A204.1 (cell line): ENCODE measurements around the gene CD180.

Experiments
- FAIRE-seq: peaks from 2 replicates; lab custom pipeline; 2012; peaks lifted over from hg19 to GRCh38; lab: Jason Lieb, UNC

CD180 gene

DNA sequence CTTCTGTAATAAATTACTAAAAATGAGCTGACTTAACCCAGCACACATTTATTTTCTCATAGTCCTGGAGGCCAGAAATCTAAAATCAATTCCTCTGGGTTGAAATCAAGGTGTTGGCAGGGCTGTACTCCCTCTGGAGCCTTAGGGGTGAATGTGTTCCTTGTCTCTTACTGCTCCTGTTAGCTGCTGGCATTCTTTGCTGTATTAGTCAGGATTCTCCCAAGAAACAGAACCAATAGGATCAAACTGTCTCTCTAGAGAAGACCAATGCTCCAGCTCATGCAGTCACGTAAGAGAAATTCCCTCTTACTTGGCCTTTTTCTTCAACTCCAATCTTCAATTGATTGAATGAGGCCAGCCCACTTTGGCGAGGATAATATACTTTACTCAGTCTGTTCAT lies 15.3 kb upstream of the CD180 start:
- no peak for FAIRE-seq

DNA sequence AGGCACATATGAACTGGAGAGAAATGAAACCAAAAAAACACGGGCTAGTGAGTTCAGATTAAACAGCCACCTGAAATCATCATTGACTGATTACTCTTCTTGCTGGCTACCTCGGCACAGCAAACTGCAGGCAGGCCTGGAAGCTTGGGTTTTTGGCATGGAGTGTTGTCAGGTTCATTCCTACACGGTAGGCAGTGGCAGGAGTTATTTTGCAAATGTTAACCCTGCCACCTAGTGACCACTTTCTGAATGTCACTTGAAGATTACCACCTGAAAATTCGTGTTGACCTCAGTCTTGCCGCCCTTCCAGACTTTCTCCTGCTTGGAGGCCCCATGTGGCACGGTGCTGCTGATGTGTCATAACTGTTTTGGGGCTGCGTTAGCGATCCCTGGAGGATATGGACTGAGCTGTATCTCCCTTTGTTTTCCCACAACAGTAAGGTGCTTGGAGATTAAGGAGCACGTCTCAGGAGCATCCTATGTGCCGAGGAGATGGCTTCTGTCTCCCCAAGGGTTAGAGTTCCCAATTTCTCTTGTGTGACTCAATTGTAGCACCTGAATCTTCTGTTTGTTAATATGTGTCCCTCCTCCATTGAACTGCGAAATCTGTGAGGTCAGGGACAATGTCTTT lies 12.7 kb upstream of the CD180 start:
- FAIRE-seq: no peak

DNA sequence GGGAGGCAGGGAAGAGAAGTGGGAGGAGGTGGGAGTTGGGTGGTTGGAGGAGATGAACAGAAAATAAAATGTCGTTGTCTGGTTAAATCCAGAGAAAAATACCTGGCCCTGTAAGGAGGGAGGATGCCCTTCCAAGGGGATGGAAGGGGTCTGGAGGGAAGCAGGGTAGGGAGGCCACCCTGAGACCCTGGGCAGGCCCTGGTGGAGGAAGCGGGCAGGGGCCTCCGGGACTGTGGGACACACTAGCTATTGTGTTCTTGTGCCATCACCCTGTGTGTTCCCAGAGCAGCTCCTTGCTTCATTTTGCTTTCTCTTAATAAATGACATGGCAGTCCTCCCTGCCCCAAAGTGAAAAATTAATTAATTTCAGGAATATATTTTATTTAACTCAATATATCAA lies 11.8 kb upstream of the CD180 start:
- FAIRE-seq: no peak

DNA sequence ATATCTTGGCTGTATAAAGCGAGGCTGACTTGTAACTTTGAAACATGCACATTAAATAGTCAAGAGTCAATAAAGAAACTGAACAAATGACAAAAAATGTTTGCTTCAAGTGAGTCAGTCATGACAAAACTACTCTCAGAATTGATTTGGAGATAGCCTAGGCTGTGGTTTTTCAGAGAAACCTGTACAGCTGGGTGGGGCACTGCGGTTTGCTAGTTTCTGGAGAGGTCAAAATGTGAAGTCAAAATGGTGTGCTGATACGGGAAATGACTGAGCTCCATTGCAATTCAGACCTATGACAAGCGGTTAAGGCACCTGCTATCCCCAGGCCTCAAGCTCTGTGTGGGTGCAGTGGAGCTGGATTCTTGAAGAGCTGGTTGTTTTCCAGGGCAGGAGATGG lies 10.3 kb upstream of the CD180 start:
- no peak for FAIRE-seq

DNA sequence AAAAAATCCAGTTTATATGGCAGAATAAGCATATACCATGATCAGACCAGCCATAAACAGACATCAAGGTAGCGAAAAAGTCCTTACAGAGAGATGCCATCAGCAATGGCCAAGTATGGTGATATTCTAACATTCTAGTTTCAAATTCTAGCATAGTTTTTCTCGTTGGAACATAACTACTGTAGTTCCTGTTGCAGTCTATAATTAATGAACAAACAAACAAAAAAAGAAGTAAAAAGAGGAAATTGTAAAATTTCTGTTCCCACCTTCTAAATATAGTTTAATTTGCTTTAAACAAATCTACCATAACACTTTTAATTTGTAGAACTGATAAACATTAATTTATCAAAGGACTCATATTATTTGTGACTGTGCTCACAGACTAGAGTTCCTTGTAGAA lies 9.9 kb upstream of the CD180 start:
- FAIRE-seq: no peak

DNA sequence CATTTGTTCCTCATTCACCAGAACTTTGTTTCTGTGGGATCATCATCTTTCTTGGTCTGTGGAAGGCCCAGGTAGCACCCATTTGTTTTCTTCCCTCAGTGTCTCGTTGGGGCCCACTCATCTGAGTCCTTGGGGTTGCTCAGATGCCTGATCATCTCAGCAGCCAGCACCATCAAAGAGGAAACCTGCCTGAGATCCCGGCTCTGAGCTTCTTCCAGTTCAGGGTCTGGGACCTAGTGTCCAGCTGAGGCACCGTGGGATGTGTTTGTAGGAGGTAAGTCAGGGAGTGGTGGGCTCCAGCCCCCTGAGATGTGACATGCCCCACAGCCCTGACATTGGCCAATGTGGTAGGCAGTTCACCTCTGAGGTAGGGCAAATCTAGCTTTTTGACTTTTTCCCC lies 9.4 kb upstream of the CD180 start:
- no peak for FAIRE-seq

DNA sequence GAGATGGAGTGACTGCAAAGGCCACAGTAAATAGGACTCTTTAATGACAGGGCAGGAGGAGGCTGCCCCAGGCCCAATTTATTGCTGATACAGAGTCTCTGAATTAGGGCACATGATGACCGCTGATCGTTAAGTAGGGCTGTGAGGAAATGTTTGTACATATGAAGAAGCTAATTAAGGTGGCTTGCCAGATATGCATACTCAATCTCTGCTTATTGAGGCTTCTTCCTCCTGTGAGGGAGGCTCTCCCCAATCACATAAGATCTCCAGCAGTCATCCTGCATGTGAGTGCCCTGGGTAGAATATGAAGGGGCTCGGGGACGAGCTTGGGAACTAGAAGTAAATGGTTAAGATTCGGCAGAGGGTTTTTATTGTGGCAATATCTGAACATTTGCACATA lies 8.2 kb upstream of the CD180 start:
- no peak for FAIRE-seq

DNA sequence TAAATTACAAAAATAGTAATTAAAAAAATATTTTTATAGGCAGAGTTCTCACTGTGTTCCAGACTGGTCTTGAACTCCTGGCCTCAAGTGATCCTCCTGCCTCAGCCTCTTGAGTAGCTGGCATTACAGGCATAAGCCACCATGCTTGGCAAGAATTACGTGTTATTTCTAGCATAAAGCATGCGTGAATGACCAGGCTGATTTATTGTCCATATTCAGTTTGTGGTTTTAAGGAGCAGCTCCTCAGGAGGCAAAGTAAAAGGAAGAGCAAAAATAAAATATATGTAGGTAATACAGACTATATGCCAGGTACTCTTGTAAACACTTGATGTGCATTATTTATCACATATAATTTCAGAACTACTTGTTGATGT lies 7.1 kb upstream of the CD180 start:
- FAIRE-seq: no peak

DNA sequence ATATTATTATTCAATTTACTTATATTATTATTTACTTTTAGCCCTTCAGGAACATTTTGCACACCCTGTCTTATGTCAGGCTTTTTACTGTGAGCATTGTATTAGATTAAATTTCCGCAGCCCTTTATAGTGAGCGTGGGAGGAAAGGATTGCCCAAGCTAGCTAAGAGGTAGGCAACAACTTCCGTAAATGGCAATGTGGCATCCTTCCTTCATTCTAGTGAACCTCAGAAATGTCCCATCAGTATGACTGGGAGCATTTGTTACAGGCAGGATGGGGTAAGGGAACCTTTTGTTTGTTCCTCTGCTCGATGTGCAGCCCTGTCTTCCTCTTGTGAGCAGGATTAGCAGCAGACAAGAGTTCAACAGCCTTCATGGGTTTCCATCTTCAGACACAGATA lies 6.2 kb upstream of the CD180 start:
- no peak for FAIRE-seq

DNA sequence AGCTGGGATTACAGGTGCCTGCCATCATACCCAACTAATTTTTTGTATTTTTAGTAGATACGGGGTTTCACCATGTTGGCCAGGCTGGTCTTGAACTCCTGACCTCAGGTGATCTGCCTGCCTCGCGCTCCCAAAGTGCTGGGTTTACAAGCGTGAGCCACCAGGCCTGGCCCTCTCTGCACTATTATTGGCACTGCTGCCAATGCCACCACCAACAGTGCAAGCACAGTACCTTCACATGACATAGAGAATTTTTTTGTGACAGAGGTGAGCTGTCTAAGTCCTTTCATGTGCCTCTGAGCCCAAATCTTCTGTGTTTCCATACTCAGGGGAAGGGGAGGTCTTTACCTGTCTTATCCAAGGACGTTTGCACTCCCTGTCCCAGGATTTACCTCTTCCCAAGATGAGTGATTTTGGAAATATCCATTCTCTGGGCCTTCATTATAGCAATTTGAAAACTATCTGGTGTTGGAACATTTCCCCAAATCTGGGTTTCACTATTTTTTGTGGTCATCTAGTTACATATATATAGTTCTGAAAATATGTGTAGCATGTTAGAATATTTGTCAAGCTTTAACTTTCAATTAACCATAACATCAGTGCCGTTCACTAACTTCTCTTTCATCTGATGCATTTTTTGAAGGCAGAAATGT lies 5.4 kb upstream of the CD180 start:
- no peak for FAIRE-seq

DNA sequence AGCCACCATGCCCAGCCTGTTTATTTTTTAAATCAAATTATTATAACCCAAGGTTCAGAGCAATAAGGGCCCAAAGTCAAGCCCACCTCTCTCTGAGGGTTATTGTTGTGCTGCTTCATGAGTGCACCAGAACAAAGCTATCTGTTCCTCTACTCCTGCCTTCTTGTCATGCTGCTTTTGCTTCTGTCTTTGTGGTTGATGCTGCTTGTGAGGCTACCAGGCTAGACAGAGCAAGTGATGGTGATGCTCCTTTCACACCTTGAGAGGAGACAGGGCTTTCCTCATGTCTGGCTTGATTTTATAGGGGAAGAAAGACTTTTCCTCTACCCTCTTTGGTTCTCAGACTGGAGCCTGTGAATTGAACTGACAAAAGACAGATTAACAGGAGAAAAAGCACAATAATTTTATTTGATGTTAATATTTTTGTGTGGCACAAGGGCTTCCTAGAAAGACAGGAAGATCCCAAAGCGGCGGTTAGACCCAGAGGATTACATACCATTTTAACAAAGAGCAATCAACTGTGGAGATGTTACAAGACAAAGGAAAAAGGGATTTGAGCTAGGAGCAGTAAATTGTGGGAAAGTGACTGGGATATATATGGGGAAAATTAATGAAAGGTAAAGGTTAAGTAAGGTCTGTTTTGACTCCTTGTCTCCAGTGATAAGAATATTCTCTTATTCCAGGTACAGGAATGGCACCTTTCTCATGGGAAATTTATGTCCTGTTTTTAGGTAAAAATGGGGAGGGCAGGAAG lies 4.4 kb upstream of the CD180 start:
- FAIRE-seq: no peak

DNA sequence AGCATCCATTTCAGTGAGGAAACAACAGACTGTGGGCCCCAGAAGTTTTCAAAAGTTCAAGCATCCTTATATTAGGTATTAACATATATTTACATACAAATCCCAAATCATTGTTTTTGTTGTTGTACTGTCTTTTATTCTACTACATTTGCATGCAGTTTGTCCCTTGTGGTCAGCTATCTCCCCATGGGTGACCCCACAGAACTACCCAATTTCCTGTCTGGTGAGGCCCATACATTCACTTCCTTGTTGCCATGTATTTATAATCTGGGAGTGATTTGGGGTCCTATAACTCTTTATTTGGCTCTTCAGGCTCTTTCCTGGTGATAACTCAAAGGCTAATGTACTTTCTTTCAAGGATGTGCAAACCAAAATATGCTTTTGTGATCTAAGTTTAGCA lies 3.3 kb upstream of the CD180 start:
- no peak for FAIRE-seq

DNA sequence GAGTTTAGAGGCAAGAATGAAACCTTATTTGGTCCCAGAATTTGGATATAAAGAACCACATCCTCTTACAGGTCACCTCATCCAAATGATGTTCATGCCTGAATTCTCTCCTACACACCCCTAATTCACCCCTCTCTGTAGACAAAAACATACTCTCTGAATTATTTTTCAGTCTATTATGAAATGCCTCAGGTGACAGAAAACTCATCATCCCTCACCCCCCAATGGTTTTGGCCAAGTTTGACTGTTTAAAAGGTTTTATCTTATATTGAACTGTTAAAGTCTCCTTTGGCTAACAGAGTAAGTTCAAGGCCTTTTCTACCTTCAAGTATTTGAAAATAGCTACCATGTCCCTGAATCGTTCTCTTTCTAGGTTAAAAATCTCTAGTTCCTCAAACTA lies 2.3 kb upstream of the CD180 start:
- FAIRE-seq: no peak

DNA sequence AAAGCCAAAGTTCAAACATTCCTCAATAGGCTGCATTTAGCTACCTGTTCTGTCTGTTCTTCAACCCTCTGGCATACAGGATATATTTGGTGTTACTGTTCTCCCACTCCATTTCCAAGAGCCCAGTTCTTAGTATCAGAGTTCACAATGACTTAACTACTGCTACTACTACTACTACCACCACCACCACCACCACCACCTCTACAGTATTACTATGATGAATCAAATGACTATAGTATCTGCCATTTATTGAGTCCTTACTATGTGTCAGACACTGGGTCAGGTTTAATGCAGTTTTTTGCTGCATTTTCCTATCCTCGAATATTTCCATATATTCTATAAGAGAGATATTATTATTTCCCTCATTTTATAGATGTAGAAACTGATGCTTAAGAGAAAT lies 937 bp upstream of the CD180 start:
- no peak for FAIRE-seq

DNA sequence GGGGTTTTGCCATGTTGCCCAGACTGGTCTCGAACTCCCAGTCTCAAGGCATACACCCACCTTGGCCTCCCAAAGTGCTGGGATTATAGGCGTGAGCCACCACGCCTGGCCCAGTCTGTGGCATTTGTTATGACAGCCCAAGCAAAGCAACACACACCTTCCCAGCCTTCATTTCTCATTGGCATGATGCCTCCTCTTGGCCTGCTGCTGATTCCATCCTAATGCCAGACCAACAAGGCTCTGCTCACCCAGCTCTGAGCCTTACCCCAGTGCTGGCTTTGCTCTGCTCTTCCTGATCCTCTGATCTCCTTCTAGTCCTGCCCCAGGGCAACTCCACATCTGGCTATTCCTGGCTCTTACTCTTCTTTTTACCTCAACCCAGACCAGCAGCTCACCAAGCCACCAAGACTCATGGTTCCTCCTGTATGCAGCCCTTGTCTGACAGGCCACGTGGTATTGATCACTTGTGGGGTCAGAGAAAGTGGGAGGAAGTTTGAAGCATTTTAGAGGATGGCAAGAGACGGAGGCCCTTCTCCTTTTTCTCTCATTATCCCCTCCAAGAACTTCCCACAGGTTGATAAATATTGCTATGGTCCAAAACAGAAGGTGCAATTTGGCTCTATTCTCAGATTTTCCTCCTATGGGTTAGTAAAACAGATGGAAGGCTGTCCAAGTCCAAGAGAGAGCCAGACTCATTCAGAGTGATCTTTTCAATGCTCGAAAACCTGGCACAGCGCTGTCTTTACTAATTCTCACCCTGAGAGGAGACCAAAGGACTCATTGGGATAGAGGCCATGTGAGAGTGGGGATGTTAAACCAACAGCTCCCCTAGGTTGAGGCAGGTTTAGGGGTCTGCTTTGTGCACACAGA lies 958 bp downstream of the CD180 start:
- FAIRE-seq: no peak

DNA sequence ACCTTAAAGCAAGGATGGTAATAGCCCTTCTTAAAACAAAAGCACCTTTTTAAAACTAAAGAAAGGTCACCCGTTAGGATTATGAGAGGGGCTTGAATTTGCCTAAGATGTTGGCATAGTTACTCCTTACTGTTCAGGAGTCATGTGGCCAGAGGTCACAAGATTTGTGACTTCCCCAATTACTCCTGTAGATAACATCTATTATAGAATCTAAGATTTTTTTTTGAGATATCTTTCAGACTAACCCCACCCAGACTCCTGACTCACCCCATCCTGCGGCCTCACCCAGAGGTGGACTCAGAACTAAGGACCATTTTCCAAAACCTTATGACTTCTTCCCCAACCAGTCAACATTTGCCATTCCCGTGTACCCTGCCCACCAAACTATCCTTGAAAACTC lies 2.4 kb downstream of the CD180 start:
- no peak for FAIRE-seq

DNA sequence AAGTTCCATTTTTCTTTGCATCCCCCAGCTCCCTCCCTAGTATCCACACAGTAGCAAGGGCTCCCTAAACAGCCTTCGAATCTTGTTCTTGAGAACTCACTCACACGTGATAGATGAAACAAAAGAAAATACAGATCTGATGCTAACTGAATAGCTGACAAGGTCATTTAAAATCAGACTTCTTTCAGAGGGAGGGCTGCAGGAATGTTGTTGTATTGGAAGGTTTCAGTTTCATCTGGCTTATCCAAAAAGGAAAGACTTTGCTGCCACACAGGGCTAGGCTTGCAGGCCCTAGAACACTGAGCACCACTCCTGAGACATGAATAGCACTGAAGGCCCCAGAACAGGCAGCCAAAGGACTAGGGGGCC lies 3.2 kb downstream of the CD180 start:
- FAIRE-seq: no peak

DNA sequence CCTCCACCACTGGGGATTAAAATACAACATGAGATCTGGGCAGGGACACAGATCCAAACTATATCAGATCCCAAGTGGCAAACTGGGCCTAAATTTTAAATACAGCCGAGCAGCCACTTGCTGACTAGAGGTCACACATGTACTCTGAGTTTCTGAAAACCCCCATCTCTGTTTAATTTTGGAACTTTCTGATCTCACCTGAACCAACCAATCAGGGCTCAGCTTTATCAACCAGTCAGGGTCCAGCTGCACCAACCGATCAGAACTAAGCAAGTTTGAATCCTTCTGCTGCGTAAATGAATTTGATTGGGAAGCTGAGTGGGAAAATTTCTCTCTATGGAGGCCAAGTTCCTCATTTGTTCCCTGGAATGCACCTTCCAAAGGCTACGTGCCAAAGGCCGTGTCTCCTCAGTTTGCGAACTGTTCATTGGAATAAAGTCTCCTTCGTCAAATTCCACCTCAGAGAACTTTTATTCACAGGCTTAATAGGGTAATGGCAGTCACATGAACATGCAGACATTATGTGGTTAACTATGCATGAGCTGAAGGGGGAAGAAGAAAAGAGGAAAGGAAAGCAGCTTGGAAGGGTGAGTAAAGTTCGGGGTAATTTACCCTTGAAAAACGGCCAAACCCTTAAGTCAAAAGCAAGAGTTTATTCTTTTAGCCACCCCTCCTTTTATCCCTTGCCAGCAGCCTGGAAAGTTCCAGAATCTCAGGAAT lies 3.7 kb downstream of the CD180 start:
- FAIRE-seq: no peak

DNA sequence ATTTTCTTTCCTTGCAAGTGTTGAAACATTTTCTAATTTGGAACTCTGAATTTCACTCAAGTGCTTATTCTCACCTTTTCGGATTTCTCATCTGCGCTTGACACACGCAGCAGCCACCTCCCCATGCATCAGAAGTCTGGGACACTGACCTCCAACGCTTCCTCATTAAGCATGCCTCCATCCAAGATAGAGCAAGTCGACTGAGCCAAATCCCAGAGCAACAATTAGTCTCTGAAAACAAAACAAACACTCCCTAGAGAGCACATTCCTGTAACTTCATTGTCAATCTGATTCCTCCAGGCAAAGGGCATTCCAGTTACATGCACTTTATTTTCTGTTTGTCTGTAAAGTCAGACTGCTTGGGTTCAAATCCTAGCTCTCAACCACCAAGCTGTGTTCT lies 5.7 kb downstream of the CD180 start:
- FAIRE-seq: no peak

DNA sequence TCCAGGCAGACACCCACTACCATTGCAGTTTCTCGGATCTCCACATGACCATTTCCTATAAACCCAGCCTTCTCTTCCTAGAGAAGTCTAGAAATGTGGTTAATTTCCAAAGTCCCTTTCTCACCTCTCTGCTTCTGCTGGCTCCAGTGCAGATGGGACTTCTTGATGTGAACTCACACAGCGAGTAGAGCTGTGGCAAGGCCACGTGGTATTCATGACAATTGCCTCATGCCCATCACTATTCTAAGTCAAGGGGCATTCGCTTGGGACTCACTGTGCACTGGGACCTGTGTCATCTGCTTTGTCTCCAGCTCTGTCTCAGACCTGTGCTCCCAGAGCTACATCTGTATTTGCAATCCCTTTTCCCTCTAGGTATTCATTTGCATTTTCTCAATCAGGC lies 6.2 kb downstream of the CD180 start:
- FAIRE-seq: no peak

DNA sequence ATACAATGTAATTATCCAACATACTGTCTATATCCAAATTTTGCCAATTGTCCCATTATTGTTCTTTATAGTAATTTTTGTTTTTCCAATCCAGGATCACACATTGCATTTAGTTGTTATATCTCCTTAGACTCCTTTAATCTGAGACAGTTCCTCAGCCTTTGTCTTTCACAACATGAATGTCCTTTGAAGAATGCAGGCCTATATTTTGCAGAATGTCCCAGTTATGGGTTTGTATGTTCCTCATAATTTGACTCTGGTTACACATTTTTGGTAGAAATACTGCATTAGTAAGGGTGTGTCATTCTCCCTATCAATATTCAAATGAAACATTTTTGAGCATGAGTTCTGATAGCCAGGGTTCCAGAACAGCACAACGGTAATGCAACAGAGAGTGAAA lies 6.7 kb downstream of the CD180 start:
- no peak for FAIRE-seq

DNA sequence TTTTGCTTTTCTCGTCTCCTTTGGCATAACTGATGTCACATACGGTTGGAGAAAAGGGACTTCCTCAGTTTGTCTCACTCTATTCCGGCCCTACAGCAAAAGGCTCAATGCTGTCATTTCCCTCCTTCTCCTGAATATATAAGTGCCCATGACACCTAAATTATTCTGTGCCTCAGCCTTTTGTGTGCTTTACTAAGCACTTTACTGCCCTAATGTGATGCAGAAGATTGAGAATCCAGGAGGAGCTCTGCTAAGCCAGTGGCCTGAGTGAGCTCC lies 7.6 kb downstream of the CD180 start:
- no peak for FAIRE-seq
